Esophagus squamous epithelium (tissue), 4 donors: ENCODE data around the gene SFTPB. TPM values are rescaled to one million over a fixed set of nuclear protein-coding genes. Genes with fewer than 3 reads are reported as not detected.

Experiments used
- total RNA-seq, 4 donors: library from RNA; depleted of rRNA; stranded (reverse); fragments of >200 nt; gene quantifications; one replicate each; pipeline ENCODE4 v1.1.0, GENCODE V29; 2016

The SFTPB gene
- total RNA-seq, 4 donors from 2014 or later: not detected

Other genes with a start within 250 kb of the SFTPB start
- under 1 TPM in 1 of 4 donors, not detected in 3; 0.50 TPM for gene SH2D6, start 249.5 kb downstream of the SFTPB start, total RNA-seq
- 100 to 1,000 TPM in 2 of 4 donors, 10 to 100 TPM in 2; 81.8 to 272 (median 121) TPM for gene MAT2A, start 129.0 kb downstream of the SFTPB start, total RNA-seq
- gene GGCX, start 106.7 kb downstream of the SFTPB start, total RNA-seq: 10 to 100 TPM; 19.7 to 27.5 (median 23.3) TPM
- 100 to 1,000 TPM in 1 of 4 donors, 10 to 100 TPM in 3; 78.8 to 144 (median 93.8) TPM for gene VAMP8, start 90.6 kb downstream of the SFTPB start, total RNA-seq
- gene VAMP5, start 83.8 kb downstream of the SFTPB start, total RNA-seq: 10 to 100 TPM in 3 of 4 donors, 1 to 10 TPM in 1; 6.1 to 45.6 (median 17.0) TPM
- gene RNF181, start 72.5 kb downstream of the SFTPB start, total RNA-seq: 100 to 1,000 TPM in 3 of 4 donors, 10 to 100 TPM in 1; 88.3 to 128 (median 115) TPM
- 10 to 100 TPM in 1 of 4 donors, 1 to 10 TPM in 3; 6.3 to 15.8 (median 7.4) TPM for gene TMEM150A, start 65.5 kb downstream of the SFTPB start, total RNA-seq
- gene C2orf68, start 56.1 kb downstream of the SFTPB start, total RNA-seq: 10 to 100 TPM in 3 of 4 donors, 1 to 10 TPM in 1; 9.4 to 17.1 (median 14.7) TPM
- gene USP39, start 52.0 kb downstream of the SFTPB start, total RNA-seq: 10 to 100 TPM; 37.0 to 53.6 (median 40.7) TPM
- gene GNLY, start 26.2 kb upstream of the SFTPB start, total RNA-seq: 1 to 10 TPM in 3 of 4 donors, under 1 TPM in 1; 0.76 to 6.1 (median 2.1) TPM
- gene ATOH8, start 85.8 kb upstream of the SFTPB start, total RNA-seq: 10 to 100 TPM in 2 of 4 donors, 1 to 10 TPM in 2; 2.0 to 24.6 (median 7.6) TPM
- gene ST3GAL5, start 220.8 kb upstream of the SFTPB start, total RNA-seq: 10 to 100 TPM in 1 of 4 donors, 1 to 10 TPM in 3; 1.3 to 13.5 (median 5.2) TPM